HCT116 (cell line): ENCODE data around the gene METRN. TPM values are rescaled to one million over a fixed set of nuclear protein-coding genes. Genes with fewer than 3 reads are reported as not detected.
A peak's percentile ranks its signal among the peaks of the same experiment; 100 is the strongest.

Source experiments
- ATAC-seq: fragments of 200-7000 bp; cut with Tn5 transposase; 2 replicates; pipeline ENCODE4 v1.9.1; 2020; ENCODE audit warnings: mild to moderate bottlenecking, moderate library complexity
- BruUV-seq: library from RNA; stranded (reverse); fragments of 400-500 nt; replicated peaks from 2 replicates; lab custom pipeline; 2021; lab: Mats Ljungman, UMichigan
- CTCF ChIA-PET: fragments of 300-600 bp; sonication (Branson Sonifier 250); formaldehyde crosslinking; loops from one replicate; lab custom pipeline; 2021; ENCODE audit warnings: antibody characterized with exemption; lab: Charles Lee
- POLR2A ChIA-PET: fragments of 300-600, 350-600 bp; sonication (Branson Sonifier 250); formaldehyde crosslinking; loops from one replicate; lab custom pipeline; 2021; ENCODE audit warnings: antibody characterized with exemption; lab: Charles Lee
- RAD21 ChIA-PET, 2 experiments: fragments of 300-600 bp; sonication (Branson Sonifier 250); formaldehyde crosslinking; loops; one replicate each; lab custom pipeline; 2023; ENCODE audit warnings: low total read pairs in 2 of 2; ENCODE audit not compliant: uncharacterized antibody in 2 of 2, unreplicated experiment in 2 of 2, low non-redundant PET in 1 of 2; lab: Charles Lee
- DNase-seq: peaks from one replicate; pipeline ENCODE4 v3.0.0-alpha.2; 2010; ENCODE audit warnings: low read depth, low spot score
- H2AFZ ChIP-seq: fragments of 200-600 bp; shearing (Covaris generic), sonication (generic); 2 replicates; pipeline ENCODE4 v1.6.1; 2017; ENCODE audit warnings: low read depth, mixed run types, mixed read lengths, antibody characterized with exemption, low read length; ENCODE audit not compliant: poor library complexity, severe bottlenecking
- H3K27ac ChIP-seq: 2 replicates; pipeline ENCODE4 v1.5.1; 2012; ENCODE audit warnings: low read depth, low read length
- H3K27me3 ChIP-seq: fragments of 200-600 bp; sonication (generic); 2 replicates; pipeline ENCODE4 v1.6.1; 2016; ENCODE audit warnings: mixed run types, low read length, mixed read lengths; ENCODE audit not compliant: insufficient read depth
- H3K36me3 ChIP-seq, 2 experiments: fragments of 200-500 bp in 1 of 2; fragments of 200-600 bp in 1 of 2; sonication (Bioruptor generic) in 1 of 2; sonication (generic) in 1 of 2; 2 replicates each; pipeline versions ENCODE4 v1.5.1 to v1.6.1; 2014 to 2016; ENCODE audit warnings: low read length in 2 of 2, inconsistent platforms in 1 of 2, mixed read lengths in 1 of 2, mixed run types in 1 of 2; ENCODE audit not compliant: insufficient read depth in 2 of 2, control insufficient read depth in 1 of 2
- H3K4me1 ChIP-seq, 2 experiments: fragments of 200-600 bp in 1 of 2; sonication (generic) in 1 of 2; 2 replicates each; pipeline versions ENCODE4 v1.5.1 to v1.6.1; 2012 to 2017; ENCODE audit warnings: low read length in 2 of 2, inconsistent platforms in 1 of 2, mild to moderate bottlenecking in 1 of 2, mixed read lengths in 1 of 2, mixed run types in 1 of 2, moderate library complexity in 1 of 2; ENCODE audit not compliant: insufficient read depth in 2 of 2, control insufficient read depth in 1 of 2
- H3K4me2 ChIP-seq: fragments of 200-600 bp; sonication (generic); 2 replicates; pipeline ENCODE4 v1.6.1; 2017; ENCODE audit warnings: mixed run types, low read length, mixed read lengths
- H3K4me3 ChIP-seq, 2 experiments: fragments of 200-600 bp in 1 of 2; sonication (generic) in 1 of 2; replicated peaks in 1 of 2; 2 replicates each; pipeline ENCODE4 v1.5.1; 2011 to 2016; ENCODE audit warnings: low read length in 2 of 2, control low read depth in 1 of 2, low read depth in 1 of 2, mild to moderate bottlenecking in 1 of 2, mixed read lengths in 1 of 2, mixed run types in 1 of 2
- H3K79me2 ChIP-seq: fragments of 200-600 bp; sonication (generic); 2 replicates; pipeline ENCODE4 v1.6.1; 2017; ENCODE audit warnings: mild to moderate bottlenecking, mixed run types, low read length, moderate library complexity, mixed read lengths; ENCODE audit not compliant: insufficient read depth
- H3K9ac ChIP-seq: fragments of 200-600 bp; sonication (generic); 2 replicates; pipeline ENCODE4 v1.6.1; 2016; ENCODE audit warnings: low read length, mixed read lengths
- H3K9me2 ChIP-seq: fragments of 200-600 bp; sonication (generic), shearing (Covaris generic); 2 replicates; pipeline ENCODE4 v1.6.1; 2017; ENCODE audit warnings: mixed run types, mild to moderate bottlenecking, moderate library complexity; ENCODE audit not compliant: insufficient read depth
- H3K9me3 ChIP-seq, 2 experiments: fragments of 200-500 bp in 1 of 2; fragments of 200-600 bp in 1 of 2; sonication (Bioruptor generic) in 1 of 2; sonication (generic) in 1 of 2; 2 replicates each; pipeline ENCODE4 v1.6.1; 2014 to 2017; ENCODE audit warnings: low read length in 2 of 2, mixed read lengths in 2 of 2, inconsistent platforms in 1 of 2, low read depth in 1 of 2, mild to moderate bottlenecking in 1 of 2, mixed run types in 1 of 2, moderate library complexity in 1 of 2; ENCODE audit not compliant: control insufficient read depth in 1 of 2, insufficient read depth in 1 of 2
- H4K20me1 ChIP-seq: fragments of 200-600 bp; sonication (generic), shearing (Covaris generic); 2 replicates; pipeline ENCODE4 v1.6.1; 2017; ENCODE audit warnings: mixed run types, mild to moderate bottlenecking, moderate library complexity; ENCODE audit not compliant: insufficient read depth
- CBX3 ChIP-seq: IDR thresholded peaks from 2 replicates; pipeline ENCODE4 v1.6.1; 2012; ENCODE audit warnings: low read depth
- CEBPB ChIP-seq: IDR thresholded peaks from 2 replicates; pipeline ENCODE4 v1.6.1; 2012; ENCODE audit warnings: low read depth
- CTCF ChIP-seq, 3 experiments: fragments of 200-600 bp in 1 of 3; sonication (generic) in 1 of 3; IDR thresholded peaks in 2 of 3; conservative IDR thresholded peaks in 1 of 3; 2 replicates each; pipeline ENCODE4 v1.5.1; 2012 to 2017; ENCODE audit warnings: low read depth in 2 of 3, low read length in 2 of 3, antibody characterized with exemption in 1 of 3, borderline replicate concordance in 1 of 3, control low read depth in 1 of 3, mild to moderate bottlenecking in 1 of 3, mixed read lengths in 1 of 3, mixed run types in 1 of 3, moderate library complexity in 1 of 3; ENCODE audit not compliant: insufficient read depth in 1 of 3
- EGR1 ChIP-seq: IDR thresholded peaks from 2 replicates; pipeline ENCODE4 v1.6.1; 2012; ENCODE audit warnings: low read depth
- EZH2 ChIP-seq: fragments of 200-600 bp; sonication (generic); IDR thresholded peaks from 2 replicates; pipeline ENCODE4 v1.6.1; 2017; ENCODE audit warnings: antibody characterized with exemption, mixed run types
- EZH2phosphoT487 ChIP-seq: fragments of 200-600 bp; IDR thresholded peaks from 2 replicates; pipeline ENCODE4 v1.6.1; 2018; ENCODE audit warnings: antibody characterized with exemption, borderline replicate concordance
- FOSL1 ChIP-seq: IDR thresholded peaks from 2 replicates; pipeline ENCODE4 v1.6.1; 2012; ENCODE audit warnings: low read depth
- JUND ChIP-seq: IDR thresholded peaks from 2 replicates; pipeline ENCODE4 v1.6.1; 2012
- MAX ChIP-seq: IDR thresholded peaks from 2 replicates; pipeline ENCODE4 v1.6.1; 2012
- POLR2AphosphoS5 ChIP-seq: IDR thresholded peaks from 2 replicates; pipeline ENCODE4 v1.6.1; 2011; ENCODE audit warnings: mild to moderate bottlenecking, low read depth, low read length, moderate library complexity
- RAD21 ChIP-seq: IDR thresholded peaks from 2 replicates; pipeline ENCODE4 v1.6.1; 2012; ENCODE audit warnings: low read depth, mild to moderate bottlenecking
- SIN3A ChIP-seq: IDR thresholded peaks from 2 replicates; pipeline ENCODE4 v1.6.1; 2012; ENCODE audit warnings: low read depth
- SP1 ChIP-seq: IDR thresholded peaks from 2 replicates; pipeline ENCODE4 v1.6.1; 2012; ENCODE audit warnings: low read depth
- SRF ChIP-seq: IDR thresholded peaks from 2 replicates; pipeline ENCODE4 v1.6.1; 2012; ENCODE audit warnings: low read depth
- TCF7L2 ChIP-seq: IDR thresholded peaks from 2 replicates; pipeline ENCODE4 v1.7.0; 2011; ENCODE audit warnings: borderline replicate concordance, inconsistent platforms; ENCODE audit not compliant: insufficient read depth, insufficient read length; ENCODE audit errors: extremely low read depth
- YY1 ChIP-seq: IDR thresholded peaks from 2 replicates; pipeline ENCODE4 v1.6.1; 2011; ENCODE audit warnings: low read length, low read depth, moderate library complexity, mild to moderate bottlenecking; ENCODE audit not compliant: insufficient replicate concordance; ENCODE audit errors: extremely low read depth
- ZFX ChIP-seq: fragments of 450-650 bp; IDR thresholded peaks from 2 replicates; pipeline ENCODE4 v1.6.1; 2017
- ZNF274 ChIP-seq: fragments of 200-500 bp; sonication (Bioruptor generic); IDR thresholded peaks from 2 replicates; pipeline ENCODE4 v1.6.1; 2014; ENCODE audit warnings: mild to moderate bottlenecking, low read depth, low read length, inconsistent platforms
- intact Hi-C: fragments of 100-400 bp; cut with micrococcal nuclease; formaldehyde crosslinking; loops from 2 replicates; pipeline ENCODE4 v1.10.0; 2022
- total RNA-seq: library from RNA; stranded (reverse); gene quantifications from one replicate; pipeline ENCODE4 v1.2.1, GENCODE V29; 2021; ENCODE audit not compliant: unreplicated experiment

METRN gene
- total RNA-seq, 1 experiment from 2014 or later: 193 TPM

GRCh38 chr16:759110-759910, 44.4 kb downstream of the METRN start:
- peak overlapping the region; percentile 97 for H3K27ac ChIP-seq
- no peaks in the 10 kb centered on the region; a peak in 1 of 4 replicates for H3K36me3 ChIP-seq
- DNase-seq (no peak), ATAC-seq (no peak)
- H3K9ac ChIP-seq: peak overlapping the region; percentile 95; the same call in 1 of the 2 replicates
- TF ChIP-seq JUND: no peak
- no peak for TF ChIP-seq CTCF (IDR thresholded peaks at IDR 0.05 in 2 of 3, conservative IDR thresholded peaks at IDR 0.05 in 1 of 3; ENCODE audit: borderline replicate concordance in 1 of 3, insufficient read depth in 1 of 3, low read depth in 2 of 3, low read length in 2 of 3)
- TF ChIP-seq ZNF274: no peak
- no peak for TF ChIP-seq EGR1
- no peak for TF ChIP-seq POLR2AphosphoS5
- TF ChIP-seq SIN3A: no peak
- no peak for TF ChIP-seq EZH2phosphoT487
- TF ChIP-seq CBX3: no peak
- TF ChIP-seq RAD21: no peak
- no peak for TF ChIP-seq YY1
- TF ChIP-seq EZH2: no peak
- TF ChIP-seq MAX: no peak
- no peak for TF ChIP-seq TCF7L2
- no peak for TF ChIP-seq SRF
- TF ChIP-seq ZFX: no peak
- no peak for TF ChIP-seq SP1
- TF ChIP-seq CEBPB: no peak
- no peak for TF ChIP-seq FOSL1
- H3K4me2 ChIP-seq: peak overlapping the region; percentile 99
- H3K27me3 ChIP-seq: no peaks in the 10 kb centered on the region
- ChIA-PET POLR2A (interaction anchor here (0.7 kb wide), 2 partner anchors 33 to 58 kb away, joined by 3 to 4 read pairs; partner anchors contain the start of gene CCDC78), CTCF (interaction anchor here (2.9 kb wide), 1 partner anchor 39 kb away, joined by 11 read pairs; the partner anchor contains the start of gene ANTKMT), RAD21 (no interaction called here)
- BruUV-seq: TSS peak; percentile 66
- H2AFZ ChIP-seq: no peak overlapping the region
- no peaks in the 10 kb centered on the region for H4K20me1 ChIP-seq
- peaks cover 40 to 55% of the 10 kb centered on the region in 2 experiments for H3K4me1 ChIP-seq
- H3K9me3 ChIP-seq: peaks cover 0 to 7% of the 10 kb centered on the region in 2 experiments; a peak in 1 of 4 replicates
- no peaks in the 10 kb centered on the region for H3K9me2 ChIP-seq
- H3K79me2 ChIP-seq: peaks cover 26% of the 10 kb centered on the region
- intact Hi-C loops: no loop called here
- H3K4me3 ChIP-seq: no peak overlapping the region
